Astrocyte (in vitro differentiated cells and primary cell): ENCODE measurements around the gene HMCN2. TPM values are rescaled to one million over a fixed set of nuclear protein-coding genes. Genes with fewer than 3 reads are reported as not detected.
"Not testable (repeated sequence)": the region's sequence is repeated elsewhere in the genome, so short reads cannot be mapped to it uniquely, and the experiment has no call there.

ENCODE experiments used
- DNase-seq: peaks from one replicate; pipeline ENCODE4 v3.0.0-alpha.2; 2010; ENCODE audit warnings: low read depth
- FAIRE-seq: peaks from 2 replicates; lab custom pipeline; 2011; peaks lifted over from hg19 to GRCh38; lab: Jason Lieb, UNC
- H2AFZ ChIP-seq: 2 replicates; pipeline ENCODE4 v1.6.0; 2012; ENCODE audit warnings: low read depth, low read length, inconsistent platforms
- H3K27ac ChIP-seq: 2 replicates; pipeline ENCODE4 v1.5.1; 2011; ENCODE audit warnings: low read depth, low read length, inconsistent platforms
- H3K27me3 ChIP-seq: 2 replicates; pipeline ENCODE4 v1.6.0; 2011; ENCODE audit warnings: low read length, inconsistent platforms; ENCODE audit not compliant: insufficient read depth
- H3K36me3 ChIP-seq: 2 replicates; pipeline ENCODE4 v1.5.1; 2011; ENCODE audit warnings: low read length, inconsistent platforms; ENCODE audit not compliant: insufficient read depth
- H3K4me1 ChIP-seq: 2 replicates; pipeline ENCODE4 v1.5.1; 2011; ENCODE audit warnings: low read length, inconsistent platforms; ENCODE audit not compliant: insufficient read depth
- H3K4me2 ChIP-seq: 2 replicates; pipeline ENCODE4 v1.6.0; 2012; ENCODE audit warnings: low read length, inconsistent platforms
- H3K4me3 ChIP-seq: 2 replicates; pipeline ENCODE4 v1.5.1; 2011; ENCODE audit warnings: low read depth, mild to moderate bottlenecking, low read length, inconsistent platforms; ENCODE audit not compliant: insufficient read depth
- H3K79me2 ChIP-seq: 2 replicates; pipeline ENCODE4 v1.6.0; 2012; ENCODE audit warnings: mild to moderate bottlenecking, low read length, inconsistent platforms; ENCODE audit not compliant: insufficient read depth
- H3K9ac ChIP-seq: 2 replicates; pipeline ENCODE4 v1.6.0; 2012; ENCODE audit warnings: mild to moderate bottlenecking, low read length, inconsistent platforms
- H3K9me3 ChIP-seq: 2 replicates; pipeline ENCODE4 v1.5.1; 2012; ENCODE audit warnings: low read depth, mild to moderate bottlenecking, low read length, inconsistent platforms; ENCODE audit not compliant: insufficient read depth
- H4K20me1 ChIP-seq: 2 replicates; pipeline ENCODE4 v1.6.0; 2012; ENCODE audit warnings: low read length, inconsistent platforms; ENCODE audit not compliant: insufficient read depth
- H3K27ac Mint-ChIP-seq: one replicate; pipeline ENCODE4 v1.8.0; 2021; ENCODE audit warnings: mild to moderate bottlenecking, mixed read lengths; ENCODE audit not compliant: unreplicated experiment
- H3K27me3 Mint-ChIP-seq: one replicate; pipeline ENCODE4 v1.8.0; 2021; ENCODE audit warnings: low read depth, mixed read lengths; ENCODE audit not compliant: unreplicated experiment
- H3K36me3 Mint-ChIP-seq: one replicate; pipeline ENCODE4 v1.8.0; 2021; ENCODE audit warnings: low read depth, mixed read lengths; ENCODE audit not compliant: unreplicated experiment
- H3K4me1 Mint-ChIP-seq: one replicate; pipeline ENCODE4 v1.8.0; 2021; ENCODE audit warnings: low read depth, mixed read lengths; ENCODE audit not compliant: unreplicated experiment
- H3K4me3 Mint-ChIP-seq: one replicate; pipeline ENCODE4 v1.8.0; 2021; ENCODE audit warnings: mild to moderate bottlenecking, moderate library complexity, mixed read lengths; ENCODE audit not compliant: unreplicated experiment
- H3K9me3 Mint-ChIP-seq: one replicate; pipeline ENCODE4 v1.8.0; 2021; ENCODE audit warnings: mild to moderate bottlenecking, mixed read lengths; ENCODE audit not compliant: unreplicated experiment
- CTCF ChIP-seq: IDR thresholded peaks from 2 replicates; pipeline ENCODE4 v1.5.1; 2011; ENCODE audit warnings: low read depth, mild to moderate bottlenecking, inconsistent platforms, low read length, moderate library complexity; ENCODE audit not compliant: insufficient read depth
- EZH2 ChIP-seq: IDR thresholded peaks from 2 replicates; pipeline ENCODE4 v1.6.1; 2012; ENCODE audit warnings: mild to moderate bottlenecking, low read length, inconsistent platforms; ENCODE audit not compliant: insufficient read depth
- total RNA-seq: library from RNA; stranded (reverse); gene quantifications from 2 replicates; pipeline ENCODE4 v1.2.1, GENCODE V29; 2021

The HMCN2 gene
- total RNA-seq, 1 donor from 2014 or later = 1.6 TPM

- Mint-ChIP-seq H3K9me3 (no peaks in the 10 kb centered on the region), H3K27ac (no peak overlapping the region), H3K4me3 (no peak overlapping the region), H3K27me3 (peaks cover 36% of the 10 kb centered on the region), H3K4me1 (no peaks in the 10 kb centered on the region), H3K36me3 (no peaks in the 10 kb centered on the region)
- FAIRE-seq (no peak), DNase-seq (no peak)
- TF ChIP-seq CTCF = no peak
- no peak for TF ChIP-seq EZH2
- H2AFZ ChIP-seq = no peak overlapping the region
- H4K20me1 ChIP-seq = no peaks in the 10 kb centered on the region
- H3K4me1 ChIP-seq = no peaks in the 10 kb centered on the region
- H3K4me2 ChIP-seq = no peak overlapping the region
- H3K27me3 ChIP-seq = peaks cover 11% of the 10 kb centered on the region
- no peak overlapping the region for H3K27ac ChIP-seq
- H3K9me3 ChIP-seq = no peaks in the 10 kb centered on the region
- H3K79me2 ChIP-seq = no peaks in the 10 kb centered on the region
- H3K4me3 ChIP-seq = no peak overlapping the region
- H3K9ac ChIP-seq = no peak overlapping the region
- H3K36me3 ChIP-seq = no peaks in the 10 kb centered on the region
These were observed 71.8 kb downstream of the HMCN2 start for GRCh38 chr9:130337318-130337717.

GRCh38 chr9:130337784-130338380 lies 72.3 kb downstream of the HMCN2 start:
- H3K9me3 Mint-ChIP-seq = no peaks in the 10 kb centered on the region
- H3K27ac Mint-ChIP-seq = no peak overlapping the region
- no peaks in the 10 kb centered on the region for H3K36me3 Mint-ChIP-seq
- H3K4me3 Mint-ChIP-seq = no peak overlapping the region
- peaks cover 11% of the 10 kb centered on the region for H3K27me3 ChIP-seq
- FAIRE-seq (no peak), DNase-seq (no peak)
- TF ChIP-seq EZH2 = no peak
- no peak for TF ChIP-seq CTCF
- no peak overlapping the region for H3K27ac ChIP-seq
- no peak overlapping the region for H2AFZ ChIP-seq
- no peaks in the 10 kb centered on the region for H3K9me3 ChIP-seq
- no peaks in the 10 kb centered on the region for H3K4me1 Mint-ChIP-seq
- H3K4me3 ChIP-seq = no peak overlapping the region
- peaks cover 30% of the 10 kb centered on the region for H3K27me3 Mint-ChIP-seq
- no peaks in the 10 kb centered on the region for H3K4me1 ChIP-seq
- H3K79me2 ChIP-seq = no peaks in the 10 kb centered on the region
- no peaks in the 10 kb centered on the region for H3K36me3 ChIP-seq
- H4K20me1 ChIP-seq = no peaks in the 10 kb centered on the region
- H3K9ac ChIP-seq = no peak overlapping the region
- no peak overlapping the region for H3K4me2 ChIP-seq

GRCh38 chr9:130338891-130339290 lies 73.3 kb downstream of the HMCN2 start:
- H3K4me2 ChIP-seq, FAIRE-seq, H2AFZ ChIP-seq, H3K4me3 Mint-ChIP-seq, H3K4me1 Mint-ChIP-seq, H3K79me2 ChIP-seq, H3K4me3 ChIP-seq, H3K27ac ChIP-seq, H3K9ac ChIP-seq, H3K36me3 Mint-ChIP-seq, H3K9me3 ChIP-seq, H3K4me1 ChIP-seq, H3K9me3 Mint-ChIP-seq, H3K36me3 ChIP-seq, DNase-seq, H3K27ac Mint-ChIP-seq, H4K20me1 ChIP-seq: not testable (repeated sequence)
- H3K27me3 ChIP-seq = peaks cover 11% of the 10 kb centered on the region
- H3K27me3 Mint-ChIP-seq = peaks cover 22% of the 10 kb centered on the region
